Epidermal melanocyte (primary cell): ENCODE measurements around the gene FAM72B.
"Not testable (repeated sequence)": the region's sequence is repeated elsewhere in the genome, so short reads cannot be mapped to it uniquely, and the experiment has no call there.

Experiments
- DNase-seq: peaks from one replicate; pipeline ENCODE4 v3.0.0; 2011; ENCODE audit warnings: low spot score; ENCODE audit not compliant: insufficient read length

Gene FAM72B

DNA sequence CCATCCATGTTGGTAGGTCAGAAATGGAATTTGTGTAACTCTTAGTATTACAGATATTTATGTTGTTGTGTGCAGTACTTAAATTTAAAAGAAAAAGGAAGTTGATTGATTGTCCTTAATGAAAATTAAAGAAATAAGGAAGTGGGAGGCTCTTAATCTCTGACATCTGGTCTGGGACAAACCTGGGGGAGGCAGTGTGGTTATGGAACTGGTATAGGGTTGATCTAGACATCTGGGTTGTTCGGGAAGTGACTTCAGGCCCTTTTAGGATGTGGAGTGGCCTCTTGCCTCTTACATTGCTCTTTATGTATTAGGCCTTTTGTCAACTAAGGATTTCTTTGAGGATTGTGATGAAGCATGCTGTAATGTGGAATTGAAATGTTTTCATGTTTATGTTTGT lies 16.1 kb upstream of the FAM72B start:
- not testable (repeated sequence) for DNase-seq

DNA sequence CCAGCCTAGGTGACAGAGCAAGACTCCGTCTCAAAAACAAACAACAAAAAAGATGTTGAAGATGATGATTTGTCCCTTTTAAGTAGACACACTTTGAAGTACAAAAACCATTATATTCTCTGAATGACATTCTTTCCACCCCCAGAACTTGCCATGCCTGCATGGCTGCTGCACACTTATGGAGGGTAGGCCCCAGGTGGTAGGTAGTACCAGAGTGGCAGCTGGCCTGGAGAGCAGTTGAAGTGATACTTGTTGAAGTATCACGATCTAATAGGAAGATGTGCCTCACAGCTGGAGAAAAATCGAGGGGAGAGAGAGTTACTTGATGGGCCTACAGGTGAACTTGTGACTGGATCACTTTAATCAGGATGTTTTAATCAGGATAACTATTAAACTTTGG lies 15.6 kb upstream of the FAM72B start:
- not testable (repeated sequence) for DNase-seq

DNA sequence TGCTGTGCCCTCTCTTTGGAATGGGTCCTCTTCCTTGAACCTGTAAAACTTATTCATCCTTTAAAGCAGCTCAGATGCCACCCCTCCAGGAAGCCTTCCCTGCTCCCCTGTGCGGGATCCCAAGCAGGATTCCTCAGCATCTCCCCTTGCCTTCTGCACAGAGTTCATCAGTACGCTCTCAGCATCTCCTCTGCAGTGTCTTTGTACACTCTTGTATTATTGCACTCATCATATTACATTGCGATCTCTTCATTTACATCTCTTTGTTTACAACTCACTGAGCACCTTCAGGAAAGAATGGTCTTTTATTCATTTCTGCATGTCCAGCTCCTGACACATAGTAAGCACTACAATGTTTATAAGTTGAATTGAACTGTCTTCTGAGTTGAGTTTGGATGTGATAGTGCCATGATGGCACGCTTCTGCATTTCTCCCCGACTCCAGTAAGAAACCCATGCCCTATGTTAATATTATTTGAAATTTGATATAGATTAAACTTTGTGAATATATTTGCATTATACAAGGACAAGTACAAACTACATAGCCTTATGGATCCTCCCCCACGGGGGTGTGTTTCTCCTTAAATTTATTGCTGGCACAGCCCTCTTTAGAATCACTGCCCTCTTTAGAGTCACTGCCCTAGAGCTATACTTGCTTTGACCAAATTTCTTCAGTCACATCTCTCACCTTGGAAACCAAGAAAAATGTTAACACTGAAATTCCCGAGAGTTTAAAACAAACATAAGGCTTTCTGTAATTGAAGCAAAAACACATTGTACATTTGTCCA lies 13.1 kb upstream of the FAM72B start:
- DNase-seq = not testable (repeated sequence)

DNA sequence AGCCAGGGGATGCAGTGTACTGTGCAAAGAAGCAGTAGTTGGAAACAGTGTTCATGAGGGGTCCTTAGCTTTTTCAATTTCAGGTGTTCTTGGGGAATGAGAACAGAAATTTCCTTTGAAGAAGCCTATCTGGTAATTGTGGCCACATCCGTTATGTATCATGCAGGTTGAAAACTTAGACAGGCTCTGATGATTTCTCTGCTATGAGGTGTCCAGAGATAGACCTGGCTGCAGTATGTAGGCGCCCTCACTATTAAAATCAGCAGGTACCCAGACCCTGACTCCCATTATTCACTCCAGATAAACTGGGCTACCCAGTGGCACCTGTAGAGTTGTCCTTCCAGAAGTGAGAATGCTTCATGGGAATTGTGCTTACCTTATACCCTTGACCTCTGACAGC lies 8.4 kb upstream of the FAM72B start:
- not testable (repeated sequence) for DNase-seq

DNA sequence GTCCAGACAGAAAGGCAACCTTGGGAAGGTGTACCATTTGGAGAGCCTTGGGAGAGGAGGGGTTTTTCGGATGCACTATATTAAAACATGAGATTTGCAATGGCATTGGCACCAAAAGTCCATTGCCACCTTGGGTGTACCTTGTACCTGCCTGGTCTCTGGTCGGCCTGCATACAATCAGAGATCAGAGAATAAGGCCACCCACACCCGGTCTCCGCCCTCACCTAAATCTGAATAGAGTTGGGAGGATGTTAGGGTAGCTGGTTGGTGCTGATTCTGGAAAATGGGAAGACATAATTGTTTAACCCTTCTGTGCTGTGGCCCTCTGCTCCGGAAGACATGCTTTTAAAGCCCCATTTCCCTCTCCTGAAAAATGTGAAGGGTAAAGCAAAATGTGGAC lies 3.8 kb upstream of the FAM72B start:
- DNase-seq = not testable (repeated sequence)

DNA sequence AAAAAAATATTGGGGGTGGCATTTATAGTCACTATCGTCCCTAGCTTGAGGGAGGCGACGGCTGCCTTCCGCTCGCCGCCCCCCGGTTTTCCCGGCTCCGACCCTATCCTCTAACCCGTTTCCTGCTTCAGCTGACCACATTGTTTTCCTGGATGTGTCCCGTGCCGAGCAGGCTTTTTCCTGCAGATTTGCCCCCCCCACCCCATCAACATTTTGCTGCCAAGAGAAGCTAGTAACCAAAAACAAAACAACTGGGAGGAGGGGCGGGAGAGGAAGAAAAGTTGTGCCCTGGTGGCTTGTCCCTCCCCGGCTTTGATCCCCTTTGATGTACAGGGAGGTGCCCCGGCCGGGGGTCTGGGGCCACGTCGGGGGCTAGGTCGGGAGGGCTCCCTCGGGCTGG lies 2.1 kb upstream of the FAM72B start:
- DNase-seq = not testable (repeated sequence)

DNA sequence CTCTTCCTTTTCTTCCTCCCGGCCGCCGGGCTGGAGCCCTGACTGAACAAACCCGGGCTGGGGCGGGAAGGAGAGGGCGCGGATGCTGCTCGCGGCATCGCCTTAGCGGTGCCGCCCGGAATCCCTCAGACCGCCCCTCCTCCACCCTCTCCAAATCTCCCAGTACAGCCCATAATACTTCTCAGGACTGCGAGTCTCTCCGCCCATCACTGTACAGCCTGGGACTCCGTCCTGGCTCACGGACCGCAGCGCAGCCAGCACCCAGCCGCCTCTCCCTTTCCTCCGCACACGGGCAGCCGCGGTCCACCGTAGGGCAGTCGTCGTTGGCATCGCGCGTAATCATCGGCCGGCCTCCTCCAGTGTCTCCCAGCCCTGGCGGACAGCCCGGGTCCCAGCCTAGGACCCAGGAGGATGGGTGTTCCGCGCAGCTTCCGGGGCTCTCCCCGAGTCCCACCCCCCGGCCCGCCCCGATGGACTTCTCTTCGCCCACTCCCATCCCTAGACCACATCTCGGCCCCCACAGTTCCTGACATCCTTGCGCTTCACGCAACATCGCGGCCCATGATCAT lies 1.1 kb upstream of the FAM72B start:
- not testable (repeated sequence) for DNase-seq

DNA sequence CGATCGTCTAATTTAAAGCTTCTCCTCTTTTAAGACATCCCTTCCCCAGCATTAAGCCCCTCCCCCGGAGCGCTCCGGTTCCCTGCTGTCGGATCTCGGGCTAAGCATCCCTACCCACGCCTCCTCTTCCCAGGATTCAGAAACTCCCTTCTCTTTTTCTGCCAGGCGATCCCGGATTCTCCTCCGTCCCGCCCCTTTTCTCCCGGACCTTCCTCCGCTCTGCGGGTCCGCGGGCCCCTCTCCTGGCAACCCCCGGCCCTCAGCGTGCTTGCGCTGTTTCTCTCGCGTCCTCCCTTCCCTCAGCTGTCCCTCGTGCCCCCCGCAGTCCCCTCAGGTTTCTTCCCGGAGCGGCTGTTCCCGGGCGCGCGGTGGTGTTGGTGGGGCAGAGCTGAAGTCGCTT lies 273 bp downstream of the FAM72B start:
- not testable (repeated sequence) for DNase-seq

DNA sequence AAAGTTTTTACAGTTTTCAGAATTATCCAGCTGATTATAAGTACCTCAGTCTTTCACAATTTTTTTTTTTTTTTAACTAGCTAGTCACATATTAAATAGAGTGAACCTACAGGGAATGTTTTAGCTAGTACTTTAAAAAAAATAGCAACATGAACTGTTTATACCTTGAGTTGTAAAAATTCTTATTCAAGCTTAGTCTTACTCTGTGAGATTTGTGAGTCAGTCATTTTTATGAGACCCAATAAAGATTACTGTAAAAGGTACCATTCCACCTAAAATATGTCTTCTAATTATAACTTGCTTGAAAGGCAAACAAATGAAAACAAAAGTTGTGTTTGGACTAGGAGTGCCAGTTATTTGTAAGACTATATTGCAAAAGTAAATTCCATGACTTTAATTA lies 5.9 kb downstream of the FAM72B start:
- DNase-seq = not testable (repeated sequence)

DNA sequence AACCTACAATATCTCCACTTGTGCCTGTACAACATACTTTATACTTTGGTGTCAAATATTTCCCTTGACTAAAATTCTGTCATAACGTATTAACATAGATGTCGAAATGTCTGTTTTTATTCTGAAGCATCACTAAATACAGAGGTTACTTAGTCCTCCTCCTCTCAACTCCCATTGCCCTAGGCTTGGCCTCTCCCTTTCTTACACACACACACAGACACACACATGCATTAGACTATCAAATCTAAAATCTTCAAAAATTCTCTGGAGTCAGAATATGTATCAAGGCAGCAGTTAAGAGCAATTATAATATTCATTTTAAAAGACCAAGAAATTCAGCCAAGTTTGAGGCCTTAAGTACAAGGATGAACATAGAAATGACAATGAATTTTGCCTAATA lies 7.5 kb downstream of the FAM72B start:
- DNase-seq = not testable (repeated sequence)

DNA sequence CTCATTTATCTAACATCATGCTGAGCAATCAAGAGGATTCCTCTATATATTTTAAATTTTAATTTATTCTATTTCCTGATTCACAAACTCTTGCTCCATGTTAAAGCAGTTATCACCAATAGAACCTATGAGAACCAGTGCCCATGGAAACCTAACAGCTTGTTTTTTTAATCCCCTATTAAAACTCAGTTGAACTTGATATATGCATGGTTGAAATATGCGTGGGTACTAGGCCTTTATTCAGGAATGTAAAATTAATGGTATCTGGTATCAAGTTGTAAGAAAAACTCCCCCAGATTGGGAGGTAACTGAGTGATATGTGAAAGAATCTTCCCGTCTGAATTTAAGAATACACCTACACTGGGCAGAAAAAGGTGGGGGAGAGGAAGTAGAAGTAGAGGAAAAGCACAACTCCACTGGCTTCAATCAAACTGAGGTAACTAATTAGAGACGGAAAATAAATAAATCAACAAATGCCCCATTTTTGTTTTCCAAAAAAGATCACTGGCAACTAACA lies 15.9 kb downstream of the FAM72B start:
- DNase-seq = not testable (repeated sequence)

DNA sequence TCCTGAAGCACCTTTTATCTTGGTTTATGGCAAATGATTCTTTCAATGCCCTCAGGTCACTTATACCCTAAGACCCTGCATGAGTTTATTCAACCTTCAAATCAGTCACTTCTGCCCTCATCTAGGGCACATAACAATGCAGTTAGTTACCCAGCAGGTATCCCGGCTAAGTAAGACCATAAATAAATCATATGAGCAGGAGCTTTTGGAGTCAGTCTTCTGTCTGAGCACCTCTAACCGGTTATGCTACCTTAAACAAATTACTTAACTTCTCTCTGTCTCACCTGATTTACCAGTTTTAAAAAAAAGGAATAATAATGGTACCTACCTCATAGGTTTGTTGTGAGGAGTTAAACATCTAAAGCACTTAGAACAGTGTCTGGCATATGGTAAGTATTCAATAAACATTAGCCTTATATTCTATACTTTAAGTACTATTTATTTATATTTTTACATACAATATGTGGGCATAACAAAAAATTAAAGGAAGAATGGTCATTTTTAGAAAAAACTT lies 16.9 kb downstream of the FAM72B start:
- DNase-seq = not testable (repeated sequence)

DNA sequence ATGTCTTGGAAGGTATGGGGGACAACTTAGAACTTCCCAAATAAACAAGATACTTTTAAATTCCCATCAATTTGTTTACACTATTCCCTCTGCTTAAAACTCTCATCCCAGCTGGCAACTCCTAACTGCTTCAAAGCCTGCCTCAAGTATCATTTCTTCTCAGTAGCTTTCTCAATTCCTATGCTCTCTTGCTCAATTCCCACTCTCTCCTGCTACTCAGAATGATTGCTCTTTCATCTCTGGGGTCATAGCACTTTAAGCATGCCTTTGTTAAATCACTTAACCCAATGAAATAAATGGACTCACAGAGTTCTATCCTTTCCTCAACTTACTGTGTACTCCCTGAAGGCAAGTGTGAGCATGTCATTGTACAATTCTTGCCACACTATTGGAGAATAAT lies 18.8 kb downstream of the FAM72B start:
- DNase-seq = not testable (repeated sequence)

DNA sequence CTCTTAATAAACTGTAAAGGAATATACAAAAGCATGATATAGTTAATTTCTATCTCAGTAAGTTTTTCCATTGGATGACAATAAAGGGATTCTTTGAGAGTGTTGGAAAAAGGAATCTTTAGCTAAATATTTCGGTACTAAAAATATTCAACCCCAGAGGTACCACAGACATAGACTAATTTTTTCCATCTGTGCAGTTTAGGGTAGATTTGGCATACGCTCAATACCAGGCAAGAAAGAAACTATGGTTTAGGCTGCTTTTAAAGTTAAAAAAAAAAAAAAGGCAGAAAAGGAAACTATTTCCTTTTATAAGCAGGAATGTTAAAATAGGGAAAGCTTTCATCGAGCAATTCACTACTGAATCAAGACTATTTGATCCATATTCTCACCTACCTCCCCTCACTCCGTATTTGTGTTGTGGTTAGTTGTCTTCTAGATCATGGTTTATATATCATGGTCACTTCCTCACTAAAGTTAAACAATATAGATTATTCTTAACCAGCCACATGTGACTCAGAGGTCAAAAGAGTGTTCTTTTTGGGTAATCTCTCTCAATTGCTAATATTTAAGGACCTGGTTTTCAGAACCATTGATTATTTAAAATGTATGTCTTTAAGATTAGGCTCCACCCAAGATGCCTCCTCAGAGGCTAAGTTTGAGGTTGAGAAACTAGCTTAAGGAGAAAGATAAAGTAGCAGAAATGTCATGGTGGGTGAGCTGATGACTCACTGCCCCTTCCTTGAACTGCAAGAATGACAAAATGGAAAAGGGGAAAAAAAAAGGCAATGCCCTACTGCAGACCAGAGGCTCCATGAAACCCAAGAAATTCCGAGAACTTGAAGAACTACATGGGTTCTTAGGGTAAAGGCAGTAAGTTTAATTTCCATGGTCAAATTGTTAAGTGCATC lies 20.0 kb downstream of the FAM72B start:
- not testable (repeated sequence) for DNase-seq

DNA sequence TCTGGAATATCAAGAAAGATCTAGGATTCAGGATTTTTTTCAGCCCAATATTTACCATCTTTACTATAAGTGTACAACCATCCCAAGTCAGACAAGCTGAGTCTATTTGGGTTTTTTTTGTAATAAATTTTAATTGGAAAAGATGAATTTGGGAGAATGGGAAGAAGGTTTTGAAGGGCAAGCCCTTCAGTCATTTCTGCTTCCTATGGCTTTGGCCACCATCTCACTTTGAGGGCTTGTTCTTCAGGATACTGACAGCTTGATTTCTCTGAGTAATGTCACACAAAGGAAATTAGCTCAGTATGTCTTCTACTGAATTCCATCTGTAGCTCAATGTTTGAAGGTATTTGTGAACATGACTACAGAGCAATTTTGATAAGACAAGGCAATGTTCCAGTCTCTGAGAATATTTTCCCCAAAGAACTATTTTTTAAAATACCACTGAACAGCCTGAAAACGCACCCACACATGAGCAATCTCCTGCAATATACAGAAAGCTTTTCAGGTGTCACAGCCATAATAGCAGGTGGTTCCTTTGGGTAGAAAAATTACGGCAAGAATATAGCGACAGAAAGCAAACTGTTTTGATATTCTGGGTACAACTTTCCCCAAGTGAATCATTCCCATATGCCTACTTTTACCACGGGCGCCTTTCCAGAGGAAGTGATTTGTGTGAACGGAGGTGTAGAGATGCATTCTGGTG lies 22.8 kb downstream of the FAM72B start:
- DNase-seq = not testable (repeated sequence)

DNA sequence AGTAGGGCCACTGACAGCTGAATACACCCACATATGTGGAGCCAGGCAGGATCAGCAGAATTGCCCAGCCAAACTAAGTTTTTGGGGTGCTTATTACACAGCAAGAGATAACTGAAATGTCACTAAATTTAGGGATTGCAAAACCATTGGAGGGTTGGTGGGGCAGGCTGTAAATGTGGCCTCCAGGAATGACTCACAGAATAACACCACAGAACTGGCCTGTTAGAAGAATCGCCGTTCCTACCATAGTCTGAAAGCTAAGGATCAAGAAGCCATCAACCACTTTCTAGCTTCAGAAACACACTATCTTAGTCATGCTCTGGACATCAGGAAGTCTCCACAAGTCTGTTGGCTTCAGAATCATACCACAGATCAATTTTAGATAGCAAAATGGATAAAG lies 24.0 kb downstream of the FAM72B start:
- not testable (repeated sequence) for DNase-seq

DNA sequence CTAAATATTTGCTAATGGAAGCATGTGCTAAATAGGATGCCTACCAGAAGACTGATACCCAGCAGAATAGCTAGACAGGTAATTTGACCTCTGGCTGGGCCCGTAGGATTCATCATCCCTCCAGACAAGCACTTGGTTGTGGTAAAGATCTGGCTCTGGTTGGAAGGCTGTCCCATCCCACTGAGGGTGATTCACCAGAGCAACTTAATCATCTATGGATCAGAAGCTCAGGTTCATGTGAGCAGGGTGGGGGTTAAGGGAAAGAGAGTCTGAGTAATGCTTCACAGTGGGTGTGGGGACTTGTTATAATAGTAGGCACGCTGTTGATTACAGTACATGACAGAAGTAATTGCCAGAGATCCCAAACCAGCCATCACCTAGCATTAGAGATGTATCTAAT lies 26.5 kb downstream of the FAM72B start:
- DNase-seq = not testable (repeated sequence)

DNA sequence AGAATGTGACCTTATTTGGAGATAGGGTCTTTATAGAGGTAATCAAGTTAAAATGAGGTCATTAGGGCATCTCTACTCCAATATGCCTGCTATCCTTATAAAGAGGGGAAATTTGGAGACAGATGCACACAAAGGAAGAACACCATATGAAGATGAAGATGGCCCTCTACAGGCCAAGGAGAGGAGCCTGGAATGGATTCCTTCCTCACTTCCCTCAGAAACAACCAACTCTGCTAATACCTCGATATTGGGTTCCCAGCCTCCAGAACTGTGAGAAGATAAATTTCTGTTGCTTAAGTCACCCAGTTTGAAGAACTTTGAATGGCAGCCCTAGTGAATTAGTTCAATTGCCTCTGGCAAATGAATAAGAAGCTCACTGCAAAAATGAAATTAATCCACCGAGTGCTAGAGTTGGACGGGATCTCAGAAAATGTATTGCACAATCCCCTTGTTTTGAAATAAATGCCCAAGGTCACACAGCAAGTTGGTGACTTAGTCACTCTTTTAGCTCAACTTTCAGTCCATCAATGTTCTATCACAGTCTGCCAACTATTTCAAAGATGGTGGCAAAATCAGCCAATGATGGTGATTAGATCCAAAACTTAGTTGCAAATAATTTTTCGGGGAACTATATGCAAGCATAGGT lies 27.1 kb downstream of the FAM72B start:
- not testable (repeated sequence) for DNase-seq

DNA sequence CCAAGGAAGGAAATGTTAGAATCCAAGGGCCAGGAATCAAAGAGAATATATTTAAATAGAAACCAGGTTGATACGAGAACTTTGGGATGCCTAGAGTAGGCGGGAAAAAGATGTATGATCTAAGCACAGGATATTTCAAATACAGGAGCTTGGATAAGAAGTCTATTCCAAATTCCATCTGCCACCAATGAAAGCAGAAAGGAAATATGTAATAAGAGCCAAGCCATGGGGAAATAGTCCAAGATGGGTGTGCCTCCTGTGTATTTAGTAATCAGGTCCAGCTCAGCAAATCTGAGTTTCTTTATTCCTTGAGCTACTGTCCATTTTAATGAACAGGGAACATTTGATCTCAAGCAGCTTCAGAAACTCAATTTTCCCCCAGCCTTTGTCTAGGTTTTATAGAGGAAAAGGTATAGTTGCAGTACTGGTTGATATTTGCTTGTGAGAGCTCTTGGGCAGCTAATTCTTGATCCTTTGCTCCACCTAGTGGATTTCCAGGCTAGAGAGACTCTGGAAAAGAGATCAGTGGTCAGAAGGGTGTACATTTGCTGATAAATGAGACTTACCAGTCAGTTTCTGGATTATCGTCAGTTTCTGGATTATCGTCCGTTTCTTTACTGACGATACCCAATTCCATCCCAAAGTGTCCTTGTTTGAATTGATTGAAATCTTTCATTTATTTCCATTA lies 28.3 kb downstream of the FAM72B start:
- not testable (repeated sequence) for DNase-seq

DNA sequence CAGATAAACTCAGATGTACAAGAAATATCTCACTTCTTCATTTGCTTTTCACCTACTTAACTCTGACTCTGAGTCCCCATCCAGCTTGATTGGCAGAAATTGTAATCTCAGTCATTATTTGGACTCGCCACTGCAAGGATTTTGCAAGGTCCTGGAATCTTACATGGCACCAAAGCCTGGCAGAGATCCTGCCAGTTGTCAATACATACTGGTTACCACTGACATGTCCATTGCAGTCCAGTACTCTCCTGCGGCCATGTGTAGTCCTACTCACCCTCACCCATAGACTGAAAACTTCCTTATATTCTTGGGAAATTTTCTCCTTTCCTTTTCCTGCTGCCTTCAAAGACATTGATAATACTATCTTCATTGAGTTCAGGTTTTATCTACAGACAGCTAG lies 29.3 kb downstream of the FAM72B start:
- DNase-seq = not testable (repeated sequence)
